Stimulated activated memory B cell treated with anti-CD40 and anti-IgM and Interleukin-4, amounts not matched to agents 10 μg/mL and 1 μg/mL and 100 μg/mL, for 72 hours (primary cell): ENCODE results near the gene MANEA.

Source experiments
- ATAC-seq: fragments of 150-1000 bp; cut with Tn5 transposase; 2 replicates; pipeline ENCODE4 v1.10.0; 2021
- H3K27ac Mint-ChIP-seq: one replicate; pipeline ENCODE4 v1.8.0; 2022; ENCODE audit warnings: mild to moderate bottlenecking, mixed read lengths
- H3K27me3 Mint-ChIP-seq: one replicate; pipeline ENCODE4 v1.8.0; 2022; ENCODE audit warnings: mixed read lengths
- H3K36me3 Mint-ChIP-seq: one replicate; pipeline ENCODE4 v1.8.0; 2022; ENCODE audit warnings: mixed read lengths
- H3K4me1 Mint-ChIP-seq: one replicate; pipeline ENCODE4 v1.8.0; 2022; ENCODE audit warnings: mixed read lengths
- H3K4me3 Mint-ChIP-seq: one replicate; pipeline ENCODE4 v1.8.0; 2022; ENCODE audit warnings: mild to moderate bottlenecking, moderate library complexity, mixed read lengths
- H3K9me3 Mint-ChIP-seq: one replicate; pipeline ENCODE4 v1.8.0; 2022; ENCODE audit warnings: mixed read lengths

Gene MANEA

GRCh38 chr6:95636552-95637431 is 59.5 kb downstream of the MANEA start:
- no peak overlapping the region for H3K4me3 Mint-ChIP-seq
- H3K27ac Mint-ChIP-seq: no peak overlapping the region
- peaks cover 9% of the 10 kb centered on the region for H3K27me3 Mint-ChIP-seq
- H3K9me3 Mint-ChIP-seq: peaks cover 10% of the 10 kb centered on the region
- H3K4me1 Mint-ChIP-seq: no peaks in the 10 kb centered on the region
- no peaks in the 10 kb centered on the region for H3K36me3 Mint-ChIP-seq
- ATAC-seq: peak; percentile 35

- Mint-ChIP-seq H3K4me1 (no peaks in the 10 kb centered on the region), H3K9me3 (peaks cover 2% of the 10 kb centered on the region), H3K27me3 (no peaks in the 10 kb centered on the region), H3K27ac (no peak overlapping the region), H3K36me3 (no peaks in the 10 kb centered on the region), H3K4me3 (no peak overlapping the region)
- ATAC-seq: no peak
Observed at GRCh38 chr6:95648636-95649035, 71.3 kb downstream of the MANEA start.

- Mint-ChIP-seq H3K36me3 (no peaks in the 10 kb centered on the region), H3K27ac (no peak overlapping the region), H3K27me3 (no peaks in the 10 kb centered on the region), H3K9me3 (peaks cover 2% of the 10 kb centered on the region), H3K4me3 (no peak overlapping the region), H3K4me1 (no peaks in the 10 kb centered on the region)
- no peak for ATAC-seq
Observed at GRCh38 chr6:95649451-95649850, 72.1 kb downstream of the MANEA start.

GRCh38 chr6:95654176-95654575 is 76.8 kb downstream of the MANEA start:
- Mint-ChIP-seq H3K36me3 (no peaks in the 10 kb centered on the region), H3K27me3 (no peaks in the 10 kb centered on the region), H3K4me1 (no peaks in the 10 kb centered on the region), H3K4me3 (no peak overlapping the region), H3K9me3 (peaks cover 9% of the 10 kb centered on the region), H3K27ac (no peak overlapping the region)
- no peak for ATAC-seq

GRCh38 chr6:95658886-95659285 is 81.6 kb downstream of the MANEA start:
- peaks cover 22% of the 10 kb centered on the region for H3K9me3 Mint-ChIP-seq
- ATAC-seq: no peak
- H3K36me3 Mint-ChIP-seq: no peaks in the 10 kb centered on the region
- H3K4me1 Mint-ChIP-seq: no peaks in the 10 kb centered on the region
- no peak overlapping the region for H3K4me3 Mint-ChIP-seq
- H3K27ac Mint-ChIP-seq: no peak overlapping the region
- no peaks in the 10 kb centered on the region for H3K27me3 Mint-ChIP-seq
